Ascending aorta (tissue), 2 donors: ENCODE measurements around the gene ABTB2. TPM values are rescaled to one million over a fixed set of nuclear protein-coding genes. Genes with fewer than 3 reads are reported as not detected.

Source experiments
- DNase-seq, 2 donors: peaks; one replicate each; pipeline ENCODE4 v3.0.0-alpha.2; 2019; ENCODE audit warnings: low spot score in 2 of 2
- H3K27ac ChIP-seq, 2 donors: fragments of 200-600 bp; sonication (generic); one replicate each; pipeline ENCODE4 v1.5.1; 2016 to 2017; ENCODE audit warnings: mild to moderate bottlenecking in 1 of 2
- H3K27me3 ChIP-seq: fragments of 200-600 bp; sonication (generic); one replicate; pipeline ENCODE4 v1.5.1; 2017
- H3K36me3 ChIP-seq, 2 donors: fragments of 200-600 bp; sonication (generic); one replicate each; pipeline ENCODE4 v1.5.1; 2016
- H3K4me1 ChIP-seq, 2 donors: fragments of 200-600 bp; sonication (generic); one replicate each; pipeline ENCODE4 v1.5.1; 2016 to 2017; ENCODE audit warnings: mild to moderate bottlenecking in 1 of 2
- H3K4me3 ChIP-seq, 2 donors: fragments of 200-600 bp; sonication (generic); one replicate each; pipeline ENCODE4 v1.5.1; 2016 to 2017; ENCODE audit warnings: mild to moderate bottlenecking in 1 of 2
- H3K9me3 ChIP-seq, 2 donors: fragments of 200-600 bp; sonication (generic); one replicate each; pipeline ENCODE4 v1.5.1; 2016
- CTCF ChIP-seq, 3 experiments: fragments of 200-600 bp in 2 of 3; fragments of 450-650 bp in 1 of 3; sonication (generic) in 2 of 3; IDR thresholded peaks; one replicate each; pipeline ENCODE4 v1.5.1; 2016 to 2019; ENCODE audit warnings: antibody characterized with exemption in 3 of 3, mild to moderate bottlenecking in 1 of 3, moderate library complexity in 1 of 3
- intact Hi-C: fragments of 100-400 bp; cut with DNase I; formaldehyde crosslinking; loops from one replicate; pipeline ENCODE4 v1.15.1; 2023
- total RNA-seq: library from RNA; depleted of rRNA; stranded (reverse); fragments of >200 nt; gene quantifications from one replicate; pipeline ENCODE4 v1.1.0, GENCODE V29; 2016

ABTB2 gene
- total RNA-seq, 1 donor from 2014 or later, result 7.9 TPM

GRCh38 chr11:34317036-34317360, 40.8 kb downstream of the ABTB2 start:
- Histone ChIP-seq H3K27me3 (no peaks in the 10 kb centered on the region), H3K4me1 (peaks cover 4 to 20% of the 10 kb centered on the region in 2 donors), H3K9me3 (no peaks in the 10 kb centered on the region), H3K27ac (no peak overlapping the region), H3K4me3 (no peak overlapping the region), H3K36me3 (no peaks in the 10 kb centered on the region)
- intact Hi-C loops, result no loop called here
- no peak for TF ChIP-seq CTCF (IDR thresholded peaks at IDR 0.05)
- no peak for DNase-seq

GRCh38 chr11:34316347-34317035, 41.3 kb downstream of the ABTB2 start:
- no peak overlapping the region for H3K27ac ChIP-seq

GRCh38 chr11:34315394-34315793, 42.4 kb downstream of the ABTB2 start:
- Histone ChIP-seq H3K9me3 (no peaks in the 10 kb centered on the region), H3K36me3 (no peaks in the 10 kb centered on the region), H3K4me3 (no peak overlapping the region), H3K27ac (no peak overlapping the region), H3K4me1 (peaks cover 4 to 21% of the 10 kb centered on the region in 2 donors), H3K27me3 (no peaks in the 10 kb centered on the region)
- TF ChIP-seq CTCF (IDR thresholded peaks at IDR 0.05), result no peak
- intact Hi-C loops, result no loop called here
- DNase-seq, result no peak

More at GRCh38 chr11:34316347-34317035, 41.3 kb downstream of the ABTB2 start:
- Histone ChIP-seq H3K4me3 (no peak overlapping the region), H3K36me3 (no peaks in the 10 kb centered on the region), H3K27me3 (no peaks in the 10 kb centered on the region), H3K4me1 (peaks cover 4 to 20% of the 10 kb centered on the region in 2 donors), H3K9me3 (no peaks in the 10 kb centered on the region)
- intact Hi-C loops, result no loop called here
- DNase-seq, result no peak
- no peak for TF ChIP-seq CTCF (IDR thresholded peaks at IDR 0.05)

GRCh38 chr11:34314936-34315335, 42.9 kb downstream of the ABTB2 start:
- no peak for DNase-seq

GRCh38 chr11:34314176-34314575, 43.6 kb downstream of the ABTB2 start:
- H3K4me3 ChIP-seq, result no peak overlapping the region
- intact Hi-C loops, result no loop called here
- TF ChIP-seq CTCF (IDR thresholded peaks at IDR 0.05), result no peak
- no peak for DNase-seq
- peaks cover 4 to 17% of the 10 kb centered on the region in 2 donors for H3K4me1 ChIP-seq
- no peaks in the 10 kb centered on the region for H3K9me3 ChIP-seq
- no peak overlapping the region for H3K27ac ChIP-seq
- H3K36me3 ChIP-seq, result no peaks in the 10 kb centered on the region
- H3K27me3 ChIP-seq, result no peaks in the 10 kb centered on the region

More at GRCh38 chr11:34314936-34315335, 42.9 kb downstream of the ABTB2 start:
- H3K4me1 ChIP-seq, result peaks cover 4 to 23% of the 10 kb centered on the region in 2 donors
- no peak for TF ChIP-seq CTCF (IDR thresholded peaks at IDR 0.05)
- intact Hi-C loops, result no loop called here
- no peak overlapping the region for H3K27ac ChIP-seq
- H3K27me3 ChIP-seq, result no peaks in the 10 kb centered on the region
- no peak overlapping the region for H3K4me3 ChIP-seq
- H3K36me3 ChIP-seq, result no peaks in the 10 kb centered on the region
- no peaks in the 10 kb centered on the region for H3K9me3 ChIP-seq
